BE2C (cell line): ENCODE results near the gene CXCL12. TPM values are rescaled to one million over a fixed set of nuclear protein-coding genes. Genes with fewer than 3 reads are reported as not detected.
A peak's percentile ranks its signal among the peaks of the same experiment; 100 is the strongest.

Experiments used
- DNase-seq: peaks from one replicate; pipeline ENCODE4 v3.0.0-alpha.2; 2020
- H3K27me3 ChIP-seq: fragments of 250-450 bp; sonication (Bioruptor Pico); 2 replicates; pipeline ENCODE4 v1.5.1; 2020; ENCODE audit warnings: mild to moderate bottlenecking
- H3K36me3 ChIP-seq: fragments of 250-450 bp; sonication (Bioruptor Pico); 2 replicates; pipeline ENCODE4 v1.5.1; 2020; ENCODE audit warnings: mild to moderate bottlenecking
- H3K4me1 ChIP-seq: fragments of 250-450 bp; sonication (Bioruptor Pico); 2 replicates; pipeline ENCODE4 v1.5.1; 2020
- H3K4me3 ChIP-seq: 2 replicates; pipeline ENCODE4 v1.5.1; 2011; ENCODE audit warnings: low read depth, low read length
- H3K9me3 ChIP-seq: fragments of 250-450 bp; sonication (Bioruptor Pico); 2 replicates; pipeline ENCODE4 v1.5.1; 2020
- polyA plus RNA-seq: library from polyadenylated mRNA; unstranded; fragments of >200 nt; gene quantifications from one replicate; pipeline ENCODE4 v1.2.1, GENCODE V29; 2012; ENCODE audit warnings: low read depth, missing spikeins; ENCODE audit not compliant: insufficient read length, insufficient read depth
- TF ChIP-seq, protein P1 (sequence below): IDR thresholded peaks from 2 replicates; pipeline ENCODE4 v1.5.1; 2012; ENCODE audit warnings: mild to moderate bottlenecking, low read depth, low read length

CXCL12 gene
- 1.1 TPM for polyA plus RNA-seq

DNA sequence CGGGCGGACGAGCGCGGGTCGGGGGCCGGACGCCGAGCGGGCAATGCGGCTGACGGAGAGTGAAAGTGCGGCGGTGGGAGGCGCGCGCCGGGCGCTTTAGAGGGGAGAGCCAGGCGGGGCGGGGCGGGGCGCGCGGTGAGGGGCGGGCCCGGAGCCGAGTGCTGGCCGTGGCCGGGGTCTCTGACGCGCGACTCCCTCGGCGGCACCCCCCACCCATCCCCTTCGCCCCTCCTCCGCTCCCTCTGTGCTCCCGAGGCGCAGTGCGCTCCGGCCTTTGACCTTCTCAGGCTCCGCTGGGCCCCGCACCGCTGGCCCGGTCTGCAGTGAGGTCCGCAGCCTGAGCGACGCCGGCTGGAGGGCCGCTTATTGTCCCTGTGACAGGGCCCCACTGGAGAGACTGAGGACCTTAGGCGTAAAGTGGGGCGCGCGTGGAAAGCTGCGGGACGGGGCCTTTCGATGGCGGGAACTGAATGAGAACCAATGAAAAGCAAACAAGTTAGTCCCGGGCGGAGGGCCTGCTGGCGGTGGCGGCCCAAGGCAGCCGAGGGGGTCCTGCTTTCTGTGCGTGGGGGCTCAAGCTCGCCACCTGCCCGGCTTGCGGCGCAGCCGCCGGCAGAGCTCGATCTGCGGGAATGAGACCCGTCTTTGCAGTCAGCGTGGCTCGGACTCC lies at the start of gene CXCL12:
Gene CXCL12, minus strand, starts transcription at position 72 of the 670 bp plus-strand sequence. CDS start 92 bp downstream, outside the sequence.
- Histone ChIP-seq H3K27me3 (peaks cover 34% of the 10 kb centered on the region), H3K9me3 (no peaks in the 10 kb centered on the region), H3K4me1 (no peaks in the 10 kb centered on the region), H3K36me3 (no peaks in the 10 kb centered on the region), H3K4me3 (peak within 1 kb of the TSS; percentile 34)
- TF ChIP-seq, protein P1, sequence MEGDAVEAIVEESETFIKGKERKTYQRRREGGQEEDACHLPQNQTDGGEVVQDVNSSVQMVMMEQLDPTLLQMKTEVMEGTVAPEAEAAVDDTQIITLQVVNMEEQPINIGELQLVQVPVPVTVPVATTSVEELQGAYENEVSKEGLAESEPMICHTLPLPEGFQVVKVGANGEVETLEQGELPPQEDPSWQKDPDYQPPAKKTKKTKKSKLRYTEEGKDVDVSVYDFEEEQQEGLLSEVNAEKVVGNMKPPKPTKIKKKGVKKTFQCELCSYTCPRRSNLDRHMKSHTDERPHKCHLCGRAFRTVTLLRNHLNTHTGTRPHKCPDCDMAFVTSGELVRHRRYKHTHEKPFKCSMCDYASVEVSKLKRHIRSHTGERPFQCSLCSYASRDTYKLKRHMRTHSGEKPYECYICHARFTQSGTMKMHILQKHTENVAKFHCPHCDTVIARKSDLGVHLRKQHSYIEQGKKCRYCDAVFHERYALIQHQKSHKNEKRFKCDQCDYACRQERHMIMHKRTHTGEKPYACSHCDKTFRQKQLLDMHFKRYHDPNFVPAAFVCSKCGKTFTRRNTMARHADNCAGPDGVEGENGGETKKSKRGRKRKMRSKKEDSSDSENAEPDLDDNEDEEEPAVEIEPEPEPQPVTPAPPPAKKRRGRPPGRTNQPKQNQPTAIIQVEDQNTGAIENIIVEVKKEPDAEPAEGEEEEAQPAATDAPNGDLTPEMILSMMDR: no peak
- DNase-seq: peak; percentile 22

DNA sequence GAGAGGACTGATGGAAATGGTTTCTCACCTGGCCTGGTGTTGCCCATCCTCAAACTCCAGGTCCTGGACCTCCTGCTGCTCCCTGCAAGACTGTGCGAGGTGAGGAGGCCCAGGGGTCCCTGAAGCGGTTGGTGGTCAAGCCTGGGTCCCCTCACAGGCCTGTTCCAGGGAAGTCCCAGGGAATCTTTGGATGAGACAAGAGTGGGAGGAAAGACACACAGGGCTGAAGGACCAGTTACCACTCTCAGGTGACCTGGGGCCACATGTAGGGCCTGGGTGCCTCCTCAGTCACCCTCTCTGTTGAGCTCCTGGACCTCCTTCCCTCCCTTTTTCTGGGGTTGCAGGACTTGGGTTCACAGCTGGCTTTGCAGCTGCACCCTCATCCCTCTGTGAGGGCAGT lies 42.6 kb upstream of the CXCL12 start:
- Histone ChIP-seq H3K36me3 (no peaks in the 10 kb centered on the region), H3K4me3 (no peak overlapping the region), H3K4me1 (no peaks in the 10 kb centered on the region), H3K27me3 (no peaks in the 10 kb centered on the region), H3K9me3 (no peaks in the 10 kb centered on the region)
- TF ChIP-seq, protein P1: no peak
- no peak for DNase-seq

DNA sequence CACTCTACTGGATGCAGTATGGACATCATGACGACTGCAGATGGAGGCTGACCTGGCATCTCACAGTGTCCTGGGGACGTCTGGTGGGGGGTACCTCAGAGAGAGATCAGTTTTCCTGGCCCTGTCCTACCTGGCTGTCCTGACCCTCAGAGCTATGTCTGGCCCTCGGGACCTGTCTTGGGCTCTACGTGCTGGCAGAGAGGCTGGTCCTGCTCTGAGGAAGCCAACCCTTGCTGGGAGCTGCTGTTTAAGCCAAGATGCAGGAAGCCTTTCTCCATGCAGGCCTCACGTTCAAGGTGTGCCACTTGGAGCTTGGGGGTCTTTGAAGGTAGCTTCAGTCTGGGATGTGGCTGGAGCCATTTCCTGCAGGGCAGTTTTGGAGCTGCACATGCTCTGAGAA lies 42.1 kb upstream of the CXCL12 start:
- DNase-seq: no peak
- H3K4me1 ChIP-seq: no peaks in the 10 kb centered on the region
- no peaks in the 10 kb centered on the region for H3K27me3 ChIP-seq
- no peak overlapping the region for H3K4me3 ChIP-seq
- H3K36me3 ChIP-seq: no peaks in the 10 kb centered on the region
- TF ChIP-seq, protein P1: no peak
- no peaks in the 10 kb centered on the region for H3K9me3 ChIP-seq

DNA sequence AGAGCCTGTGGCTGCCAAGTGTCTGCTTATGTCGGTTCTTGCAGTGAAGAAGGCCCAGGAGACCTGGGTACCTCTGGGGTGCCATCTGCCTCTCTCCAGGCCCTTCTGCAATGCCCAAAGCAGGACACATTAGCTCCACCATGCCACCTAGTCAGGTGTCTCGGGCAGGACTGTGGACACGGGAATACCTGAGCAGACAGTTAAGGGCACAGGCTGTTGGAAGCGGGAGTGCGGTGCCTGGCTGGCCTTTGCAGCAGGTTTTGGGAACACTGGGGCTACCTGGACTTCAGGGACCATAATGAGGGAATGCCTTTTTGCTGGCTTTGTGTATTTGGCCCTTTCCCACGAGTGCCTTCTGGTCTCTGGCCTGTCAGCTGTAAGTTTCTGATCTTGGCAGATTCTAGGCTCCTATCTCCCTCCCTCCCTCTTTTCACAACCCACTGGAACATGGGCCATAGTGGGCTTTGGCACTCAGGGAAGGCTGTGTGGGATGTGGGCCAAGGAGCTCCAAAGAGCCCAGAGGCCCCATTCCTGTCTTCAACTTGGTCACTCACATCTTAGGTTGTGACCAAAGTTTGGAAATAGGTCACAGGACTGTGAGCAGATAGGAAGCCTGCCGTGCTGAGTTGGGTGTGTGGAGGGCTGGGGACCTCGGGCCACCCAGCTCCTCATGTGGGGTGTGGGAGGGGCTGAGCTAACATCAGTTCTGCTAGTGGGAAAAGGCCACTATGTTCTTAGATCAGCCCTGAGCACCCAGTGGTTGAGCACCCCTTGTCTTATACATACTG lies 41.5 kb upstream of the CXCL12 start:
- Histone ChIP-seq H3K4me3 (no peak overlapping the region), H3K9me3 (no peaks in the 10 kb centered on the region), H3K36me3 (no peaks in the 10 kb centered on the region), H3K4me1 (no peaks in the 10 kb centered on the region), H3K27me3 (no peaks in the 10 kb centered on the region)
- TF ChIP-seq, protein P1: no peak
- DNase-seq: no peak

DNA sequence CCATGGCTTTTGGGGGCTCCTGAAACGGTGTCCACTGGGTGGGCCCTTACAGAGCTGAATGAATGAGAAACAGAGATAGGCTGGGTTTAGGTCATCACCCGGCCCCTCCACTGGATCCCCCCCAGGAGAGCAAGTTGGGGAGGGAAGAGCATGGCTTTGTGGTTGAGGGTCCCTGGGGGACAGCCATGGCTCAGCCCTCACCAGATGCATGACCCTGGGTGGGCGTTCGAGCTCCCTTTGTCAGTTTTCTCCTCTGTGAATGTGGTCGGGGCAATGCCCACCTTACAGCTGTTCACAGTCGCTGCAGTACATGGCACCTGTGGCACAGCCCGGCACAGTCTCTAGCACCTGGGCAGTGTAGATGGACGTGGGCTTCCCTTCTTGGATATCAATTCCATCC lies 40.6 kb upstream of the CXCL12 start:
- Histone ChIP-seq H3K4me3 (no peak overlapping the region), H3K4me1 (no peaks in the 10 kb centered on the region), H3K27me3 (no peaks in the 10 kb centered on the region), H3K36me3 (no peaks in the 10 kb centered on the region), H3K9me3 (no peaks in the 10 kb centered on the region)
- TF ChIP-seq, protein P1: no peak
- DNase-seq: no peak

DNA sequence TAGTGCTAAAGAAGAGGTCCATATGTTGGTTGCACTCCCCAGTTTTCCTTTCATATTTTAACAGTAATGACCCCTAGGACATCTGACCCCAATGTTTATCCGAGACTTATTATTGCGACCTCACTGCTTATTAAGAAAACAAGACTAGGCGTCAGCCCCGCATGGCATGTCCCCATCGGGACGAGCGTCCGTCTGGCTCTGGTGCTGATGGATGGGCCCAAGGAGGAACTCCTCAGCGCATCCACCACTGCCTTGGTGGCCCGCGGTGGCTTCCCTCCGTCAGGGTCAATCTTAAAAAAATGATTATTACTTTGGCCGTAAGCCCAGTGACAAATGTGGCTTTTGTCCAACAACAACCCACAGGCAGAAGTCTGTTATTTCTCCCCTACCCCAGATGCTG lies 40.1 kb upstream of the CXCL12 start:
- H3K36me3 ChIP-seq: no peaks in the 10 kb centered on the region
- H3K4me3 ChIP-seq: no peak overlapping the region
- no peaks in the 10 kb centered on the region for H3K4me1 ChIP-seq
- H3K27me3 ChIP-seq: no peaks in the 10 kb centered on the region
- TF ChIP-seq, protein P1: no peak
- no peaks in the 10 kb centered on the region for H3K9me3 ChIP-seq
- DNase-seq: no peak
